Neural crest cell (in vitro differentiated cells): ENCODE data around the gene ATAD3B. TPM values are rescaled to one million over a fixed set of nuclear protein-coding genes. Genes with fewer than 3 reads are reported as not detected.
"Not testable (repeated sequence)": the region's sequence is repeated elsewhere in the genome, so short reads cannot be mapped to it uniquely, and the experiment has no call there.

Experiments used
- DNase-seq: peaks from one replicate; pipeline ENCODE4 v3.0.0; 2021; ENCODE audit warnings: low read depth, mixed read lengths, low spot score
- H3K27ac Mint-ChIP-seq: one replicate; pipeline ENCODE4 v1.8.0; 2021; ENCODE audit warnings: mild to moderate bottlenecking, mixed read lengths; ENCODE audit not compliant: unreplicated experiment
- H3K27me3 Mint-ChIP-seq: 2 replicates; pipeline ENCODE4 v1.8.0; 2021; ENCODE audit warnings: low read depth, mild to moderate bottlenecking, mixed read lengths
- H3K36me3 Mint-ChIP-seq: 2 replicates; pipeline ENCODE4 v1.8.0; 2021; ENCODE audit warnings: low read depth, mild to moderate bottlenecking, mixed read lengths
- H3K4me1 Mint-ChIP-seq: 2 replicates; pipeline ENCODE4 v1.8.0; 2021; ENCODE audit warnings: mixed read lengths
- H3K4me3 Mint-ChIP-seq: one replicate; pipeline ENCODE4 v1.8.0; 2021; ENCODE audit warnings: mild to moderate bottlenecking, mixed read lengths
- H3K9me3 Mint-ChIP-seq: 2 replicates; pipeline ENCODE4 v1.8.0; 2021; ENCODE audit warnings: mixed read lengths
- total RNA-seq: library from RNA; stranded (reverse); gene quantifications from 2 replicates; pipeline ENCODE4 v1.2.1, GENCODE V29; 2021
- TF ChIP-seq, protein P1 (sequence below): fragments of 200-600 bp; sonication (generic); conservative IDR thresholded peaks from 2 replicates; pipeline ENCODE4 v1.5.0; 2021; ENCODE audit warnings: antibody characterized with exemption, mild to moderate bottlenecking

The ATAD3B gene
- total RNA-seq, 1 donor from 2014 or later = 45.1 TPM

DNA sequence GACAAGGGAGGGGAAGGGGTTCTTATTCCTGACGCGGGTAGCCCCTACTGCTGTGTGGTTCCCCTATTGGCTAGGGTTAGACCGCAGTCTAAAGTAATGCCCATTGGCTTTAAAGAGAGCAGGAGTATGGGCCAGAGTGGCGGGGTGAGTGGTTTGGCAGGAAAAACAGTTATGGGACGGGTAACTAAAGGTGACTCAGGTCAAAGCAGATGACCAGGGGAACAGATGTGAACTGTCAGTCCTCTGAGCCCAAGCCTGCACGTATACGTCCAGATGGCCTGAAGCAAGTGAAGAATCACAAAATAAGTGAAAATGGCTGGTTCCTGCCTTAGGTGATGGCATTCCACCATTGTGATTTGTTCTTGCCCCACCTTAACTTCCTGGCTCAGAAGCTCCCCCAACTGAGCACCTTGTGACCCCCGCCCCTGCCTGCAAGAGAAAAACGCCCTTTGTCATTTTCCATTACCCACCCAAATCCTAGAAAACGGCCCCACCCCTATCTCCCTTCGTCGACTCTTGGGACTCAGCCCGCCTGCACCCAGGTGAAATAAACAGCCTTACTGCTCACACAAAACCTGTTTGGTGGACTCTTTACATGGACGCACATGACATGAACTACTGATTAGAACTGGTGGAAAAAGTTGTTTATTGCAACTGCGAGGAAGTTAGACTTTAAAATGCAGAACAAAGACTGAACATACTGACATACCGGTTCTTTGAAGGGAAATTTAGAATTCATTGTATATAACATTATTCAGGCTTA lies 758 bp upstream of the ATAD3B start:
- TF ChIP-seq, protein P1, sequence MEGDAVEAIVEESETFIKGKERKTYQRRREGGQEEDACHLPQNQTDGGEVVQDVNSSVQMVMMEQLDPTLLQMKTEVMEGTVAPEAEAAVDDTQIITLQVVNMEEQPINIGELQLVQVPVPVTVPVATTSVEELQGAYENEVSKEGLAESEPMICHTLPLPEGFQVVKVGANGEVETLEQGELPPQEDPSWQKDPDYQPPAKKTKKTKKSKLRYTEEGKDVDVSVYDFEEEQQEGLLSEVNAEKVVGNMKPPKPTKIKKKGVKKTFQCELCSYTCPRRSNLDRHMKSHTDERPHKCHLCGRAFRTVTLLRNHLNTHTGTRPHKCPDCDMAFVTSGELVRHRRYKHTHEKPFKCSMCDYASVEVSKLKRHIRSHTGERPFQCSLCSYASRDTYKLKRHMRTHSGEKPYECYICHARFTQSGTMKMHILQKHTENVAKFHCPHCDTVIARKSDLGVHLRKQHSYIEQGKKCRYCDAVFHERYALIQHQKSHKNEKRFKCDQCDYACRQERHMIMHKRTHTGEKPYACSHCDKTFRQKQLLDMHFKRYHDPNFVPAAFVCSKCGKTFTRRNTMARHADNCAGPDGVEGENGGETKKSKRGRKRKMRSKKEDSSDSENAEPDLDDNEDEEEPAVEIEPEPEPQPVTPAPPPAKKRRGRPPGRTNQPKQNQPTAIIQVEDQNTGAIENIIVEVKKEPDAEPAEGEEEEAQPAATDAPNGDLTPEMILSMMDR = no peak
- no peaks in the 10 kb centered on the region for H3K36me3 Mint-ChIP-seq
- H3K4me1 Mint-ChIP-seq = peaks cover 23% of the 10 kb centered on the region
- H3K9me3 Mint-ChIP-seq = no peaks in the 10 kb centered on the region
- H3K4me3 Mint-ChIP-seq = peak overlapping the region; percentile 93
- DNase-seq = no peak
- no peaks in the 10 kb centered on the region for H3K27me3 Mint-ChIP-seq
- H3K27ac Mint-ChIP-seq = no peak overlapping the region

- DNase-seq, H3K9me3 Mint-ChIP-seq, H3K27ac Mint-ChIP-seq, H3K36me3 Mint-ChIP-seq, H3K27me3 Mint-ChIP-seq: not testable (repeated sequence)
- Mint-ChIP-seq H3K4me1 (peaks cover 23% of the 10 kb centered on the region), H3K4me3 (peak overlapping the region; percentile 86)
Measured at GRCh38 chr1:1472053-1472876, 700 bp downstream of the ATAD3B start.

DNA sequence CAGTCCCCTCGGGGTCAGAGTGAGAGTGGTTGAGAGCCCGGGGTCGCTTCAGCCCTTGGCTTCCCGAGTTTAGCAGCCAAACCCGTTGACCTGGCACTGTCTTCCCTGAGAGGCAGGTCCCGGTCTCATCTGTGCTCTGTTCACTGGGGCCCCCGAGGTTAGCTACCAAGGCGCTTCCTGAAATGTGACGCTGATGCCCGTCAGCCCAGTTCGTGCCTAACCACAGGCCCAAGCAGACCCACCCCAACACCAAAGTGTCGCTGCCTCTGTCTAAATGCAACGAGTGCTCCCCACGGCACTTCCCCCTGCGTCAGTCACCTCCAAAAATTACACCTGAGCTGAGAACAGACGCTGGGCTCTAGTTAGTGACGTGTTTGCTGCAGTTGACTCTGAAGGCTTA lies 4.4 kb downstream of the ATAD3B start:
- H3K27me3 Mint-ChIP-seq, H3K36me3 Mint-ChIP-seq, H3K4me3 Mint-ChIP-seq, H3K27ac Mint-ChIP-seq, H3K9me3 Mint-ChIP-seq, DNase-seq: not testable (repeated sequence)
- H3K4me1 Mint-ChIP-seq = peaks cover 11% of the 10 kb centered on the region

DNA sequence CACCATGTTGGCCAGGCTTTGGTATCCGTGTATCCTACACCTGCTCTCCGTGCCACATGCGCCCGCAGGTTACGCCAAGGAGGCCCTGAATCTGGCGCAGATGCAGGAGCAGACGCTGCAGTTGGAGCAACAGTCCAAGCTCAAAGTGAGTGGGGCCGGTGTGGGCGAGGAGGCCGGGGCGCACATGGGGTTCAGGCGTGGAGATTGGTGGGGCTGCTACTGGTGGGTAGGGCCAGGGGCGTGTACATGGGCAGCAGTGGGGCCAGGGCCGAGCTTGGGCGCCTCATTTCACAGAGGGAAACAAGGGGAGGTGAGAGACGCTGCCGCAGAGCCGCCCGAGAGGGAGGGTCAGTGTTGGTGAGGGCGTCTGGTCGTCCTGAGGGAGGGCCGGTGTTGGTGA lies 5.6 kb downstream of the ATAD3B start:
- no peaks in the 10 kb centered on the region for H3K9me3 Mint-ChIP-seq
- no peak for DNase-seq
- peaks cover 9% of the 10 kb centered on the region for H3K36me3 Mint-ChIP-seq
- no peak overlapping the region for H3K27ac Mint-ChIP-seq
- H3K4me3 Mint-ChIP-seq = peak overlapping the region; percentile 15
- TF ChIP-seq, protein P1 = no peak
- peaks cover 9% of the 10 kb centered on the region for H3K4me1 Mint-ChIP-seq
- H3K27me3 Mint-ChIP-seq = no peaks in the 10 kb centered on the region

DNA sequence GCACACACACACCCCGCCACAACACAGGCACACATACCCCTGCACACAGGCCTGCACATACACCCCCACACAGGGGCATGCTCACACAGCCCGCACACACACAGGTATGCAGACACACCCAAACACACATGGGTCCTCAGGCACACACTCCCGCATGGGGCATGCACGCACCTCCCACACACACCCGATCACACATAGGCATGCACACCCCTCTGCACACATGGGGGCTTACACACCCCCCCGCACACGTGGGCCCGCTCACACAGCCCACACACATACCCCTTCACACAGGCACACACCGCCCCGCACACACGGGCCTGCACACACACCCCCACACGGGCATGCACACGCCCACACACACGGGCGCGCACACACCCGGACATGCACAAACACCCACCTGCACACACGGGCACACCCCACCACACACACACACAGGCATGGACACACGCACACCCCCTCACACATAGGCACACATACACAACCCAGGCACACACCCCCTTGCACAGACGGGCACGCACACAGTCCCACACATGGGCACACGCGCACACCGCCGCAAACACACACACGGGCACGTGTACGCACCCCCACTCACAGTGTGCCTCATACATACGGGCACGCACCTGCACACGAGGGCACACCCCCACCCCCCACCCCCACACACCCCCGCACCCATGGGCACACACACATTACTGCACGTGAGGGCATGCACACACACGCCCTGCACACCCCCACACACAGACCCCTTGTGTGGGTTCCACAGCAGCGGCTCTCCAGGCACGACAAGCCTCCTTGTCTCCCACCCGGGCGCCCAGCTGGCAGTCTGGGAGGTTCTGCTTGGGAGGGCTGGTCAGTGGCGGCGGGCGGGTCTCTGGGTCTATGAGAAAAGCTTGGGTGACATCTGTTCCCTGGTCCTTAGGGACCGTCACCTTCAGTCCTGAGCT lies 8.3 kb downstream of the ATAD3B start:
- Mint-ChIP-seq H3K27ac (no peak overlapping the region), H3K36me3 (peaks cover 9% of the 10 kb centered on the region), H3K4me1 (no peaks in the 10 kb centered on the region), H3K4me3 (peak overlapping the region; percentile 27), H3K27me3 (no peaks in the 10 kb centered on the region), H3K9me3 (no peaks in the 10 kb centered on the region)
- TF ChIP-seq, protein P1 = no peak
- DNase-seq = no peak

DNA sequence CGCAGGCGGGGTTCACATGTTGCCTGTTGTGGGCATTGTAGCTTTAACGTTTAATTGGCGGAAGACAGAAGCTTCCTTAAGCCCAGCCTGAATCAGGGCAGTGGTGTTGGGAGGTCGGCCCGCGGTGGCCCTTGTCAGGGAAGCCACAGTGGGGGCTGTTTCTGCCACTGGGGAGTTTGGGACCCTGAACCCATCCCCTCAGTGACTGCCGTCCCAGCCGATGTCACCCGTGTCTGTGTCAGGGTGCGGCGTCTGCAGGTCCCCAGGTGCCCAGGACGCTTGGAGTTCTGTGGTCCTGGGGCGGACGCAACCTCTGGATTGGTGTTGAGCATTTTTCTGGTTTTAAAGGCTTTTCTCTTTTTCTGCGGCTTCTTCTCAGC lies 8.9 kb downstream of the ATAD3B start:
- not testable (repeated sequence) for H3K36me3 Mint-ChIP-seq, H3K4me3 Mint-ChIP-seq, H3K4me1 Mint-ChIP-seq, H3K9me3 Mint-ChIP-seq, H3K27me3 Mint-ChIP-seq, H3K27ac Mint-ChIP-seq, DNase-seq

- not testable (repeated sequence) for H3K36me3 Mint-ChIP-seq, H3K27ac Mint-ChIP-seq, H3K9me3 Mint-ChIP-seq, DNase-seq, H3K4me3 Mint-ChIP-seq, H3K4me1 Mint-ChIP-seq, H3K27me3 Mint-ChIP-seq
Measured at GRCh38 chr1:1481811-1482210, 10.2 kb downstream of the ATAD3B start.
